Left ventricle myocardium inferior (tissue), 1 donor: Measurements from ENCODE around the gene GMPR2. TPM values are rescaled to one million over a fixed set of nuclear protein-coding genes. Genes with fewer than 3 reads are reported as not detected.

Experiments
- DNase-seq: peaks from one replicate; pipeline ENCODE4 v3.0.0-alpha.2; 2020
- H3K27ac ChIP-seq: fragments of 200-600 bp; replicated peaks from 2 replicates; pipeline ENCODE4 v1.8.0; 2021
- H3K27me3 ChIP-seq: fragments of 200-600 bp; 2 replicates; pipeline ENCODE4 v1.8.0; 2021; ENCODE audit warnings: low read depth
- H3K36me3 ChIP-seq: fragments of 200-600 bp; 2 replicates; pipeline ENCODE4 v1.8.0; 2021
- H3K4me1 ChIP-seq: fragments of 200-600 bp; 2 replicates; pipeline ENCODE4 v1.8.0; 2021
- H3K4me3 ChIP-seq: fragments of 200-600 bp; 2 replicates; pipeline ENCODE4 v1.8.0; 2021; ENCODE audit warnings: mild to moderate bottlenecking, moderate library complexity
- H3K9me3 ChIP-seq: fragments of 200-600 bp; replicated peaks from 2 replicates; pipeline ENCODE4 v1.8.0; 2021
- intact Hi-C: fragments of 100-400 bp; cut with micrococcal nuclease; formaldehyde crosslinking; loops from one replicate; pipeline ENCODE4 v1.11.0; 2022
- total RNA-seq: library from RNA; stranded (reverse); fragmentation: NEBNext Ultra II Directional; extraction: Animal tissue kit (Norgen Biotek cat#: 25700); gene quantifications from one replicate; pipeline ENCODE4 v1.2.1, GENCODE V29; 2021
- TF ChIP-seq, protein P1 (sequence below): fragments of 200-600 bp; IDR thresholded peaks from 2 replicates; pipeline ENCODE4 v1.8.0; 2021; ENCODE audit warnings: antibody characterized with exemption, mild to moderate bottlenecking, borderline replicate concordance
- donor health status: DM: no; HTN: yes; CAD: no; lungs with severe emphysema.

GMPR2 gene
- total RNA-seq, 1 donor from 2014 or later, result 29.7 TPM

DNA sequence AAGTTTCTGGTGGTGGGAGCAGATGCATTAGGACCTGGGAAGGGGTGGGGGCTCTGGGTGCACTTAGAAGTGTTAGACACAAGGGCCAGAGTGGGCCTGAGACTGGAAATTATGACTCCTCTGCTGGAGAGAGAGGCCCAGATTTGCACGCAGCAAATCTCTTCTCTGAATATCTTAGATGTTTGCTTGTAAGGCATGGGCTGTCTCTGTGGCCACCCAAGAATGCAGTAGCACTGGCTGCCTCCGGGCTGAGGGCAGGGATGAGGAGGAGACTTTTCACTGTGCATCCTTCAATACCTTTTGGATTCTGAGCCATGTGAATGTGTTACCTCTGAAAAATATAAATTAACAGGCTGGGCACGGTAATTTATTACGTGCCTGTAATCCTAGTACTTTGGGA, 52.6 kb downstream of the GMPR2 start:
- Histone ChIP-seq H3K27ac (no peak overlapping the region), H3K4me3 (no peak overlapping the region), H3K36me3 (peaks cover 13% of the 10 kb centered on the region), H3K27me3 (no peaks in the 10 kb centered on the region), H3K4me1 (peaks cover 13% of the 10 kb centered on the region), H3K9me3 (no peaks in the 10 kb centered on the region)
- DNase-seq, result no peak
- TF ChIP-seq, protein P1, sequence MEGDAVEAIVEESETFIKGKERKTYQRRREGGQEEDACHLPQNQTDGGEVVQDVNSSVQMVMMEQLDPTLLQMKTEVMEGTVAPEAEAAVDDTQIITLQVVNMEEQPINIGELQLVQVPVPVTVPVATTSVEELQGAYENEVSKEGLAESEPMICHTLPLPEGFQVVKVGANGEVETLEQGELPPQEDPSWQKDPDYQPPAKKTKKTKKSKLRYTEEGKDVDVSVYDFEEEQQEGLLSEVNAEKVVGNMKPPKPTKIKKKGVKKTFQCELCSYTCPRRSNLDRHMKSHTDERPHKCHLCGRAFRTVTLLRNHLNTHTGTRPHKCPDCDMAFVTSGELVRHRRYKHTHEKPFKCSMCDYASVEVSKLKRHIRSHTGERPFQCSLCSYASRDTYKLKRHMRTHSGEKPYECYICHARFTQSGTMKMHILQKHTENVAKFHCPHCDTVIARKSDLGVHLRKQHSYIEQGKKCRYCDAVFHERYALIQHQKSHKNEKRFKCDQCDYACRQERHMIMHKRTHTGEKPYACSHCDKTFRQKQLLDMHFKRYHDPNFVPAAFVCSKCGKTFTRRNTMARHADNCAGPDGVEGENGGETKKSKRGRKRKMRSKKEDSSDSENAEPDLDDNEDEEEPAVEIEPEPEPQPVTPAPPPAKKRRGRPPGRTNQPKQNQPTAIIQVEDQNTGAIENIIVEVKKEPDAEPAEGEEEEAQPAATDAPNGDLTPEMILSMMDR, result no peak
- intact Hi-C loops, result no loop called here

DNA sequence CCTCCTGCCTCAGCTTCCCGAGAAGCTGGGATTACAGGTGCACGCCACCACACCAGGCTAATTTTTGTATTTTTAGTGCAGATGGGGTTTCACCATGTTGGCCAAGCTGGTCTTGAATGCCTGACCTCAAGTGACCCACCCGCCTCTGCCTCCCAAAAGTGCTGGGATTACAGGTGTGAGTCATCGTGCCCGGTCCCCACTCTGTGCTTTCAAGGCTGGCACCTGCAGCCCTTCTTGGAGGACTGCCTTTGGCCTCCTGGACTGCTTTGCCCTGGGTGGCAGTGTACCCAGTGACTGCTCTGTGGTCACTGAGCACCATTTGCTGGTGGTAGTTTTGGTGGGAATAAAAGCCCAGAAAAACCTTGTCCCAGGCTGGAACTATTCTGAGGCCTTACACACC, 54.3 kb downstream of the GMPR2 start:
- H3K4me1 ChIP-seq, result peaks cover 4% of the 10 kb centered on the region
- intact Hi-C loops, result no loop called here
- peaks cover 27% of the 10 kb centered on the region for H3K36me3 ChIP-seq
- no peaks in the 10 kb centered on the region for H3K9me3 ChIP-seq
- H3K27ac ChIP-seq, result no peak overlapping the region
- H3K4me3 ChIP-seq, result no peak overlapping the region
- no peaks in the 10 kb centered on the region for H3K27me3 ChIP-seq
- TF ChIP-seq, protein P1, result no peak
- DNase-seq, result no peak

Other genes with a start within 250 kb of the GMPR2 start
- 15.7 TPM for gene DHRS4L2, start 244.0 kb upstream of the GMPR2 start, total RNA-seq
- 0.11 TPM for gene CARMIL3, start 180.9 kb upstream of the GMPR2 start, total RNA-seq
- gene CPNE6, start 161.4 kb upstream of the GMPR2 start, total RNA-seq, result not detected
- 3.1 TPM for gene PCK2, start 138.6 kb upstream of the GMPR2 start, total RNA-seq
- 74.7 TPM for gene DCAF11, start 118.2 kb upstream of the GMPR2 start, total RNA-seq
- 1.5 TPM for gene NRL, start 118.0 kb upstream of the GMPR2 start, total RNA-seq
- 148 TPM for gene FITM1, start 102.3 kb upstream of the GMPR2 start, total RNA-seq
- 108 TPM for gene PSME1, start 96.7 kb upstream of the GMPR2 start, total RNA-seq
- 14.5 TPM for gene EMC9, start 91.3 kb upstream of the GMPR2 start, total RNA-seq
- gene PSME2, start 86.3 kb upstream of the GMPR2 start, total RNA-seq, result 89.7 TPM
- gene RNF31, start 85.4 kb upstream of the GMPR2 start, total RNA-seq, result 34.8 TPM
- gene IRF9, start 71.7 kb upstream of the GMPR2 start, total RNA-seq, result 24.0 TPM
- gene REC8, start 60.8 kb upstream of the GMPR2 start, total RNA-seq, result 1.6 TPM
- 13.3 TPM for gene IPO4, start 44.1 kb upstream of the GMPR2 start, total RNA-seq
- gene TM9SF1, start 37.5 kb upstream of the GMPR2 start, total RNA-seq, result 22.2 TPM
- gene TSSK4, start 27.2 kb upstream of the GMPR2 start, total RNA-seq, result not detected
- 33.1 TPM for gene CHMP4A, start 19.4 kb upstream of the GMPR2 start, total RNA-seq
- 16.6 TPM for gene MDP1, start 16.9 kb upstream of the GMPR2 start, total RNA-seq
- 214 TPM for gene NEDD8, start 562 bp upstream of the GMPR2 start, total RNA-seq
- gene TINF2, start 9.7 kb downstream of the GMPR2 start, total RNA-seq, result 30.6 TPM
- gene TGM1, start 30.2 kb downstream of the GMPR2 start, total RNA-seq, result 0.96 TPM
- gene RABGGTA, start 38.7 kb downstream of the GMPR2 start, total RNA-seq, result 22.3 TPM
- gene DHRS1, start 66.9 kb downstream of the GMPR2 start, total RNA-seq, result 6.9 TPM
- 23.4 TPM for gene NOP9, start 66.9 kb downstream of the GMPR2 start, total RNA-seq
- 3.1 TPM for gene CIDEB, start 75.0 kb downstream of the GMPR2 start, total RNA-seq
- gene LTB4R2, start 77.2 kb downstream of the GMPR2 start, total RNA-seq, result 0.71 TPM
- 1.8 TPM for gene LTB4R, start 78.6 kb downstream of the GMPR2 start, total RNA-seq
- gene ADCY4, start 102.1 kb downstream of the GMPR2 start, total RNA-seq, result 26.6 TPM
- gene RIPK3, start 107.1 kb downstream of the GMPR2 start, total RNA-seq, result 3.6 TPM
- 20.6 TPM for gene NFATC4, start 135.3 kb downstream of the GMPR2 start, total RNA-seq
- 8.0 TPM for gene NYNRIN, start 166.1 kb downstream of the GMPR2 start, total RNA-seq
- 0.55 TPM for gene CBLN3, start 196.7 kb downstream of the GMPR2 start, total RNA-seq
- 20.5 TPM for gene KHNYN, start 197.0 kb downstream of the GMPR2 start, total RNA-seq
- 74.8 TPM for gene SDR39U1, start 209.8 kb downstream of the GMPR2 start, total RNA-seq